Measurements from ENCODE around the gene PDZD7.
A peak's percentile ranks its signal among the peaks of the same experiment; 100 is the strongest.

The PDZD7 gene

GRCh38 chr10:101067356-101068083, 36.6 kb upstream of the PDZD7 start:
- 1% methylated on average over 34 to 37 of the region's 43 CpGs for WGBS, 2 experiments (ENCODE audit: insufficient coverage in 2 of 2)
- peak overlapping the region; percentile 49 for H3K4me3 ChIP-seq (ENCODE audit: extremely low read depth, insufficient read depth, low read length, poor library complexity, severe bottlenecking)
- H3K9me3 ChIP-seq (ENCODE audit: control insufficient read depth, low read length) = no peaks in the 10 kb centered on the region
- H3K4me1 ChIP-seq (ENCODE audit: control insufficient read depth, insufficient read depth, low read length, poor library complexity, severe bottlenecking) = peaks cover 18% of the 10 kb centered on the region
- H3K27ac ChIP-seq (ENCODE audit: low read depth, low read length, severe bottlenecking) = no peak overlapping the region
- no peaks in the 10 kb centered on the region for H3K36me3 ChIP-seq (ENCODE audit: control insufficient read depth, insufficient read depth, low read length)

- Histone ChIP-seq H3K9me3 (ENCODE audit: control insufficient read depth, low read length) (no peaks in the 10 kb centered on the region), H3K27ac (ENCODE audit: low read depth, low read length, severe bottlenecking) (no peak overlapping the region), H3K4me3 (ENCODE audit: extremely low read depth, insufficient read depth, low read length, poor library complexity, severe bottlenecking) (peak overlapping the region; percentile 49), H3K4me1 (ENCODE audit: control insufficient read depth, insufficient read depth, low read length, poor library complexity, severe bottlenecking) (peaks cover 24% of the 10 kb centered on the region), H3K36me3 (ENCODE audit: control insufficient read depth, insufficient read depth, low read length) (no peaks in the 10 kb centered on the region)
- 0 to 1% methylated on average over 17 of the region's 31 CpGs for WGBS, 2 experiments (ENCODE audit: insufficient coverage in 2 of 2)
These were observed 36.0 kb upstream of the PDZD7 start for GRCh38 chr10:101066896-101067355.

GRCh38 chr10:101066146-101066895, 35.4 kb upstream of the PDZD7 start:
- 3% methylated on average over 38 to 45 of the region's 49 CpGs for WGBS, 2 experiments (ENCODE audit: insufficient coverage in 2 of 2)
- H3K4me1 ChIP-seq (ENCODE audit: control insufficient read depth, insufficient read depth, low read length, poor library complexity, severe bottlenecking) = peaks cover 27% of the 10 kb centered on the region
- H3K27ac ChIP-seq (ENCODE audit: low read depth, low read length, severe bottlenecking) = no peak overlapping the region
- peak overlapping the region; percentile 49 for H3K4me3 ChIP-seq (ENCODE audit: extremely low read depth, insufficient read depth, low read length, poor library complexity, severe bottlenecking)
- no peaks in the 10 kb centered on the region for H3K9me3 ChIP-seq (ENCODE audit: control insufficient read depth, low read length)
- H3K36me3 ChIP-seq (ENCODE audit: control insufficient read depth, insufficient read depth, low read length) = no peaks in the 10 kb centered on the region

GRCh38 chr10:101065481-101066145, 34.7 kb upstream of the PDZD7 start:
- Histone ChIP-seq H3K4me1 (ENCODE audit: control insufficient read depth, insufficient read depth, low read length, poor library complexity, severe bottlenecking) (peaks cover 27% of the 10 kb centered on the region), H3K27ac (ENCODE audit: low read depth, low read length, severe bottlenecking) (no peak overlapping the region), H3K36me3 (ENCODE audit: control insufficient read depth, insufficient read depth, low read length) (no peaks in the 10 kb centered on the region), H3K9me3 (ENCODE audit: control insufficient read depth, low read length) (no peaks in the 10 kb centered on the region), H3K4me3 (ENCODE audit: extremely low read depth, insufficient read depth, low read length, poor library complexity, severe bottlenecking) (peak overlapping the region; percentile 49)
- 75 to 100% methylated on average over 1 of the region's 3 CpGs for WGBS, 2 experiments (ENCODE audit: insufficient coverage in 2 of 2)

- WGBS, 2 experiments (ENCODE audit: insufficient coverage in 2 of 2) = 92 to 94% methylated on average over 7 to 8 of the region's 9 CpGs
- Histone ChIP-seq H3K36me3 (ENCODE audit: control insufficient read depth, insufficient read depth, low read length) (no peaks in the 10 kb centered on the region), H3K4me3 (ENCODE audit: extremely low read depth, insufficient read depth, low read length, poor library complexity, severe bottlenecking) (no peak overlapping the region), H3K9me3 (ENCODE audit: control insufficient read depth, low read length) (no peaks in the 10 kb centered on the region), H3K27ac (ENCODE audit: low read depth, low read length, severe bottlenecking) (no peak overlapping the region), H3K4me1 (ENCODE audit: control insufficient read depth, insufficient read depth, low read length, poor library complexity, severe bottlenecking) (peaks cover 27% of the 10 kb centered on the region)
These were observed 33.6 kb upstream of the PDZD7 start for GRCh38 chr10:101064415-101065030.

- H3K9me3 ChIP-seq (ENCODE audit: control insufficient read depth, low read length) = no peaks in the 10 kb centered on the region
- H3K27ac ChIP-seq (ENCODE audit: low read depth, low read length, severe bottlenecking) = no peak overlapping the region
- 20 to 25% methylated on average over 7 to 9 of the region's 15 CpGs for WGBS, 2 experiments (ENCODE audit: insufficient coverage in 2 of 2)
- peaks cover 27% of the 10 kb centered on the region for H3K4me1 ChIP-seq (ENCODE audit: control insufficient read depth, insufficient read depth, low read length, poor library complexity, severe bottlenecking)
- no peak overlapping the region for H3K4me3 ChIP-seq (ENCODE audit: extremely low read depth, insufficient read depth, low read length, poor library complexity, severe bottlenecking)
- no peaks in the 10 kb centered on the region for H3K36me3 ChIP-seq (ENCODE audit: control insufficient read depth, insufficient read depth, low read length)
These were observed 32.9 kb upstream of the PDZD7 start for GRCh38 chr10:101063548-101064414.

- Histone ChIP-seq H3K27ac (ENCODE audit: low read depth, low read length, severe bottlenecking) (no peak overlapping the region), H3K4me1 (ENCODE audit: control insufficient read depth, insufficient read depth, low read length, poor library complexity, severe bottlenecking) (peaks cover 27% of the 10 kb centered on the region), H3K4me3 (ENCODE audit: extremely low read depth, insufficient read depth, low read length, poor library complexity, severe bottlenecking) (peak overlapping the region; percentile 63), H3K9me3 (ENCODE audit: control insufficient read depth, low read length) (no peaks in the 10 kb centered on the region), H3K36me3 (ENCODE audit: control insufficient read depth, insufficient read depth, low read length) (no peaks in the 10 kb centered on the region)
- 9 to 11% methylated on average over 17 to 18 of the region's 19 CpGs for WGBS, 2 experiments (ENCODE audit: insufficient coverage in 2 of 2)
These were observed 32.2 kb upstream of the PDZD7 start for GRCh38 chr10:101063050-101063525.

GRCh38 chr10:101062232-101063049, 31.5 kb upstream of the PDZD7 start:
- Histone ChIP-seq H3K9me3 (ENCODE audit: control insufficient read depth, low read length) (no peaks in the 10 kb centered on the region), H3K4me3 (ENCODE audit: extremely low read depth, insufficient read depth, low read length, poor library complexity, severe bottlenecking) (peak overlapping the region; percentile 63), H3K36me3 (ENCODE audit: control insufficient read depth, insufficient read depth, low read length) (no peaks in the 10 kb centered on the region), H3K27ac (ENCODE audit: low read depth, low read length, severe bottlenecking) (no peak overlapping the region), H3K4me1 (ENCODE audit: control insufficient read depth, insufficient read depth, low read length, poor library complexity, severe bottlenecking) (peaks cover 27% of the 10 kb centered on the region)
- WGBS, 2 experiments (ENCODE audit: insufficient coverage in 2 of 2) = 2 to 3% methylated on average over 51 to 53 of the region's 63 CpGs

- Histone ChIP-seq H3K27ac (ENCODE audit: low read depth, low read length, severe bottlenecking) (peak within 1 kb of the TSS; percentile 97), H3K36me3 (ENCODE audit: control insufficient read depth, insufficient read depth, low read length) (peaks cover 2% of the 10 kb centered on the region), H3K4me1 (ENCODE audit: control insufficient read depth, insufficient read depth, low read length, poor library complexity, severe bottlenecking) (peaks cover 27% of the 10 kb centered on the region)
These were observed 30.8 kb upstream of the PDZD7 start, which contains the start of gene KAZALD1 for GRCh38 chr10:101061624-101062231. Gene KAZALD1 (plus strand): TSS chr10:101061989. CDS start chr10:101062593, 604 bp downstream.

More at GRCh38 chr10:101061624-101062231, 30.8 kb upstream of the PDZD7 start, which contains the start of gene KAZALD1:
- H3K4me3 ChIP-seq (ENCODE audit: extremely low read depth, insufficient read depth, low read length, poor library complexity, severe bottlenecking) = peak within 1 kb of the TSS; percentile 63
- 5% methylated on average over 28 of the region's 31 CpGs for WGBS, 2 experiments (ENCODE audit: insufficient coverage in 2 of 2)
- no peaks in the 10 kb centered on the region for H3K9me3 ChIP-seq (ENCODE audit: control insufficient read depth, low read length)
